IMR-90 (cell line): ENCODE data around the gene CASP8AP2. TPM values are rescaled to one million over a fixed set of nuclear protein-coding genes. Genes with fewer than 3 reads are reported as not detected.

Source experiments
- ATAC-seq: fragments of 200-7000 bp; cut with Tn5 transposase; 2 replicates; pipeline ENCODE4 v1.9.1; 2020; ENCODE audit warnings: low read depth, mild to moderate bottlenecking, moderate library complexity
- BruUV-seq: library from RNA; stranded (reverse); fragments of 400-500 nt; replicated peaks from 2 replicates; lab custom pipeline; 2021; lab: Mats Ljungman, UMichigan
- CTCF ChIA-PET: fragments of 300-600 bp; formaldehyde crosslinking; extraction: SDS; loops from one replicate; lab custom pipeline; 2021; ENCODE audit warnings: antibody characterized with exemption; lab: Yijun Ruan, JAX
- POLR2A ChIA-PET: fragments of 300-600 bp; sonication (Branson Sonifier 250); formaldehyde crosslinking; loops from one replicate; lab custom pipeline; 2022; ENCODE audit warnings: antibody characterized with exemption; ENCODE audit not compliant: unreplicated experiment; lab: Charles Lee
- DNase-seq: peaks from one replicate; pipeline ENCODE4 v3.0.0; 2013
- H2AFZ ChIP-seq: replicated peaks from 2 replicates; pipeline ENCODE3; 2013; ENCODE audit warnings: low read length, mild to moderate bottlenecking; ENCODE audit not compliant: poor library complexity
- H2AK5ac ChIP-seq: 2 replicates; pipeline ENCODE4 v1.6.1; 2013; ENCODE audit warnings: low read depth, low read length, inconsistent platforms
- H2AK9ac ChIP-seq: replicated peaks from 2 replicates; pipeline ENCODE3; 2013; ENCODE audit warnings: mild to moderate bottlenecking, low read depth, low read length, moderate library complexity; ENCODE audit not compliant: poor library complexity
- H2BK120ac ChIP-seq: 2 replicates; pipeline ENCODE4 v1.6.1; 2013; ENCODE audit warnings: low read depth, low read length, inconsistent platforms
- H2BK15ac ChIP-seq: 3 replicates; pipeline ENCODE4 v1.6.1; 2013; ENCODE audit warnings: low read depth, low read length, inconsistent platforms
- H2BK20ac ChIP-seq: 2 replicates; pipeline ENCODE4 v1.6.1; 2013; ENCODE audit warnings: low read depth, mild to moderate bottlenecking, inconsistent platforms, low read length, moderate library complexity
- H2BK5ac ChIP-seq: 2 replicates; pipeline ENCODE4 v1.6.1; 2013; ENCODE audit warnings: mild to moderate bottlenecking, low read depth, low read length, inconsistent platforms; ENCODE audit not compliant: poor library complexity, severe bottlenecking
- H3K14ac ChIP-seq: replicated peaks from 2 replicates; pipeline ENCODE4 v1.6.1; 2013; ENCODE audit warnings: low read depth, low read length, inconsistent platforms
- H3K18ac ChIP-seq: 2 replicates; pipeline ENCODE4 v1.6.1; 2013; ENCODE audit warnings: low read depth, low read length, control low read depth
- H3K23ac ChIP-seq: 2 replicates; pipeline ENCODE4 v1.6.1; 2013; ENCODE audit warnings: low read depth, low read length, inconsistent platforms
- H3K27ac ChIP-seq: 2 replicates; pipeline ENCODE4 v1.5.1; 2013; ENCODE audit warnings: mild to moderate bottlenecking, control low read depth, low read length; ENCODE audit not compliant: insufficient read depth
- H3K27me3 ChIP-seq: 2 replicates; pipeline ENCODE4 v1.6.1; 2013; ENCODE audit warnings: low read length; ENCODE audit not compliant: control insufficient read depth, insufficient read depth
- H3K36me3 ChIP-seq: 2 replicates; pipeline ENCODE4 v1.6.1; 2013; ENCODE audit warnings: low read length, mixed read lengths; ENCODE audit not compliant: control insufficient read depth, insufficient read depth
- H3K4ac ChIP-seq: 2 replicates; pipeline ENCODE4 v1.6.1; 2013; ENCODE audit warnings: low read depth, low read length, inconsistent platforms
- H3K4me1 ChIP-seq: 2 replicates; pipeline ENCODE4 v1.6.1; 2013; ENCODE audit warnings: low read length, mixed read lengths; ENCODE audit not compliant: control insufficient read depth, insufficient read depth
- H3K4me2 ChIP-seq: 2 replicates; pipeline ENCODE4 v1.6.1; 2013; ENCODE audit warnings: low read depth, mild to moderate bottlenecking, control low read depth, low read length, moderate library complexity
- H3K4me3 ChIP-seq: 2 replicates; pipeline ENCODE4 v1.5.1; 2013; ENCODE audit warnings: low read depth, mild to moderate bottlenecking, control low read depth, low read length, moderate library complexity; ENCODE audit not compliant: insufficient read depth
- H3K56ac ChIP-seq: 2 replicates; pipeline ENCODE4 v1.6.1; 2013; ENCODE audit warnings: low read length, inconsistent platforms; ENCODE audit not compliant: insufficient read depth; ENCODE audit errors: extremely low read depth
- H3K79me1 ChIP-seq, 2 experiments: 2 replicates each; pipeline ENCODE4 v1.6.1; 2013; ENCODE audit warnings: low read length in 2 of 2, inconsistent platforms in 1 of 2, low read depth in 1 of 2
- H3K9ac ChIP-seq: 2 replicates; pipeline ENCODE4 v1.6.1; 2013; ENCODE audit warnings: low read depth, low read length, control low read depth
- H3K9me1 ChIP-seq: 2 replicates; pipeline ENCODE4 v1.6.1; 2013; ENCODE audit warnings: low read length, inconsistent platforms; ENCODE audit not compliant: insufficient read depth
- H3K9me3 ChIP-seq: 2 replicates; pipeline ENCODE4 v1.6.1; 2013; ENCODE audit warnings: low read length; ENCODE audit not compliant: control insufficient read depth, insufficient read depth
- H4K20me1 ChIP-seq: 2 replicates; pipeline ENCODE4 v1.6.1; 2013; ENCODE audit warnings: low read length, inconsistent platforms; ENCODE audit not compliant: insufficient read depth
- H4K5ac ChIP-seq: 2 replicates; pipeline ENCODE4 v1.6.1; 2013; ENCODE audit warnings: mild to moderate bottlenecking, low read depth, low read length, control low read depth
- H4K8ac ChIP-seq, 2 experiments: 2 replicates each; pipeline ENCODE4 v1.6.1; 2013; ENCODE audit warnings: low read depth in 2 of 2, low read length in 2 of 2, control low read depth in 1 of 2, inconsistent platforms in 1 of 2
- H4K91ac ChIP-seq: 2 replicates; pipeline ENCODE4 v1.6.1; 2013; ENCODE audit warnings: low read depth, low read length, inconsistent platforms; ENCODE audit not compliant: insufficient read depth
- BHLHE40 ChIP-seq: fragments of 150-350 bp; IDR thresholded peaks from 2 replicates; pipeline ENCODE4 v1.6.1; 2016; ENCODE audit warnings: mild to moderate bottlenecking, low read depth, low read length
- MXI1 ChIP-seq: IDR thresholded peaks from 2 replicates; pipeline ENCODE4 v1.6.1; 2012; ENCODE audit warnings: low read depth, mild to moderate bottlenecking, low read length, moderate library complexity, borderline replicate concordance
- POLR2A ChIP-seq: IDR thresholded peaks from 2 replicates; pipeline ENCODE4 v1.6.1; 2012; ENCODE audit warnings: mild to moderate bottlenecking, low read depth, low read length
- WGBS, 2 experiments: methylation state at CpG; one replicate each; pipeline versions ENCODE4 v1.1.5 to v1.1.7; 2013; ENCODE audit warnings: missing lambda C conversion rate in 2 of 2; ENCODE audit not compliant: insufficient read length in 1 of 2; ENCODE audit errors: extremely low coverage in 2 of 2; 5-methylcytosine and 5-hydroxymethylcytosine counted together
- dilution Hi-C: fragments of 300-500 bp; cut with HindIII; formaldehyde crosslinking; loops from one replicate; pipeline ENCODE4 v1.14.3; 2018; ENCODE audit warnings: low sequenced_read_pairs; ENCODE audit not compliant: unreplicated experiment
- in situ Hi-C: fragments of 300-500 bp; cut with MboI; formaldehyde crosslinking; loops from 3 replicates; pipeline ENCODE4 v1.14.3; 2019; ENCODE audit warnings: low sequenced_read_pairs, inconsistent platforms, mixed read lengths
- intact Hi-C: fragments of 100-400 bp; cut with micrococcal nuclease; formaldehyde crosslinking; loops from 2 replicates; pipeline ENCODE4 v1.10.0; 2022
- polyA plus RNA-seq, 3 experiments: library from polyadenylated mRNA; depleted of rRNA; stranded (reverse); fragments of >200 nt; gene quantifications; 2 replicates each; pipeline ENCODE4 v1.2.3, GENCODE V29; 2012; ENCODE audit warnings: low replicate concordance in 1 of 3
- total RNA-seq: library from RNA; depleted of rRNA; stranded (reverse); fragments of >200 nt; gene quantifications from 2 replicates; pipeline ENCODE4 v1.2.3, GENCODE V29; 2012
- TF ChIP-seq, protein P1 (sequence below): conservative IDR thresholded peaks from 2 replicates; pipeline ENCODE4 v1.5.1; 2012; ENCODE audit warnings: mild to moderate bottlenecking, low read depth, low read length, improper control_type of control experiment

CASP8AP2 gene
- total and polyA plus RNA-seq, 2 of the 4 experiments (the other 2 are of a cell fraction) = 5.0 to 11.1 TPM

DNA sequence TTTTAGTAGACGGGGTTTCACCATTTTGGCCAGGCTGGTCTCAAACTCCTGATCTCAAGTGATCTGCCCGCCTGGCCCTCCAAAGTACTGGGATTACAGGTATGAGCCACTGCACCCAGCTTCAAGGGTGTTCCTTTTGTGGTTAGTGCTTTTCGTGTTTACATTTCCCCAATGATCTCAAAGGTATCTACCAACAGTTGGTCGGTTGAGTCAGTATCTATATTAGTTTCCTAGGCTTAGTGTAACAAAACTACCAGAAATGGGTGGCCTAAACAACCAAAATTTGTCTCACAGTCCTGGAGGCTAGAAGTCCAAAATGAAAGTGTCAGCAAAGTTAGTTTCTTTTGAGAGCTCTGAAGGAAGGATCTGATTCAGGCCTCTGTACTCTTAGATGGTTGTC is 30.1 kb downstream of the CASP8AP2 start:
- no peak overlapping the region for H3K18ac ChIP-seq
- dilution Hi-C loops = no loop called here
- H3K56ac ChIP-seq = no peak overlapping the region
- no peak overlapping the region for H2BK15ac ChIP-seq
- H2BK20ac ChIP-seq = no peak overlapping the region
- H3K4ac ChIP-seq = no peak overlapping the region
- H3K4me1 ChIP-seq = no peaks in the 10 kb centered on the region
- in situ Hi-C loops = no loop called here
- ChIA-PET CTCF (no interaction called here), POLR2A (no interaction called here)
- no peak for DNase-seq
- H2BK120ac ChIP-seq = no peak overlapping the region
- no peak overlapping the region for H4K5ac ChIP-seq
- H3K4me3 ChIP-seq = no peak overlapping the region
- no peaks in the 10 kb centered on the region for H3K9me1 ChIP-seq
- H4K20me1 ChIP-seq = no peaks in the 10 kb centered on the region
- intact Hi-C loops = no loop called here
- H3K23ac ChIP-seq = no peak overlapping the region
- H4K8ac ChIP-seq = no peak overlapping the region
- no TSS peak for BruUV-seq
- no peak overlapping the region for H2AFZ ChIP-seq
- H3K14ac ChIP-seq = no peak overlapping the region
- peaks cover 24% of the 10 kb centered on the region for H3K36me3 ChIP-seq
- H3K9me3 ChIP-seq = no peaks in the 10 kb centered on the region
- no CpG with 5 or more reads among the region's 4 CpGs for WGBS, 2 experiments
- no peak for ATAC-seq
- H2AK9ac ChIP-seq = no peak overlapping the region
- H3K4me2 ChIP-seq = no peak overlapping the region
- H3K27ac ChIP-seq = no peak overlapping the region
- no peaks in the 10 kb centered on the region for H3K27me3 ChIP-seq
- H4K91ac ChIP-seq = no peak overlapping the region
- peaks cover 0 to 3% of the 10 kb centered on the region in 2 experiments; a peak in 1 of 4 replicates for H3K79me1 ChIP-seq
- no peak for TF ChIP-seq POLR2A
- TF ChIP-seq, protein P1, sequence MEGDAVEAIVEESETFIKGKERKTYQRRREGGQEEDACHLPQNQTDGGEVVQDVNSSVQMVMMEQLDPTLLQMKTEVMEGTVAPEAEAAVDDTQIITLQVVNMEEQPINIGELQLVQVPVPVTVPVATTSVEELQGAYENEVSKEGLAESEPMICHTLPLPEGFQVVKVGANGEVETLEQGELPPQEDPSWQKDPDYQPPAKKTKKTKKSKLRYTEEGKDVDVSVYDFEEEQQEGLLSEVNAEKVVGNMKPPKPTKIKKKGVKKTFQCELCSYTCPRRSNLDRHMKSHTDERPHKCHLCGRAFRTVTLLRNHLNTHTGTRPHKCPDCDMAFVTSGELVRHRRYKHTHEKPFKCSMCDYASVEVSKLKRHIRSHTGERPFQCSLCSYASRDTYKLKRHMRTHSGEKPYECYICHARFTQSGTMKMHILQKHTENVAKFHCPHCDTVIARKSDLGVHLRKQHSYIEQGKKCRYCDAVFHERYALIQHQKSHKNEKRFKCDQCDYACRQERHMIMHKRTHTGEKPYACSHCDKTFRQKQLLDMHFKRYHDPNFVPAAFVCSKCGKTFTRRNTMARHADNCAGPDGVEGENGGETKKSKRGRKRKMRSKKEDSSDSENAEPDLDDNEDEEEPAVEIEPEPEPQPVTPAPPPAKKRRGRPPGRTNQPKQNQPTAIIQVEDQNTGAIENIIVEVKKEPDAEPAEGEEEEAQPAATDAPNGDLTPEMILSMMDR = no peak
- TF ChIP-seq MXI1 = no peak
- TF ChIP-seq BHLHE40 = no peak
- no peak overlapping the region for H3K9ac ChIP-seq
- no peak overlapping the region for H2BK5ac ChIP-seq
- H2AK5ac ChIP-seq = no peak overlapping the region
